Measurements from ENCODE around the gene NDUFA8. TPM values are rescaled to one million over a fixed set of nuclear protein-coding genes. Genes with fewer than 3 reads are reported as not detected.

Gene NDUFA8
- total and polyA plus RNA-seq, 9 of the 15 experiments (the other 6 are each of a cell fraction or from before 2014, with no cell fraction given): 105 to 212 (median 133) TPM

DNA sequence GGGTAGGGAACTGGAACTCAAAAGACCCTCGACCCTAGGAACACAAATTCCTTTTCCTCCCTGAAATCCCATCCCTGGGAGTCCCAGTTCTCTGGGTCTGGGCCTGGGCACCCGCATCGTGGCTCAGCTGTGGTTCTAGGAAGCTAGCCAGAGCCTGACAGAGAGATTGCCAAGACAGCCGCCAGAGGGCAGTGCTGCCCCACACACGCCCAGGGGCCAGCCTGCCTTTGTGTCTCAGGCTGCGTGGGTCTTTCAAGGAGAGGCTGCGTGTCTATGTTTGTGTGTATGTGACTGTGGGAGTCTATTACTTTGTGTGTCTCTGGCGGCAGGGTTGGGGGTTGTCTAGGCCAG is 34.4 kb downstream of the NDUFA8 start:
- POLR2A ChIA-PET: interaction anchor here (0.6 to 1.6 kb wide), 10 partner anchors 11 to 1361 kb away, joined by 3 to 6 read pairs (median 4); no protein-coding TSS in a partner anchor
- no peak overlapping the region for H3K9ac ChIP-seq (ENCODE audit: insufficient read depth in 1 of 2, low read depth in 2 of 2, low read length in 2 of 2)
- DNase-seq (ENCODE audit: extremely low read depth in 1 of 4, low spot score in 3 of 4): peak; percentile 87 to 88 (median 88)
- peak; percentile 91 for ATAC-seq
- BruUV-seq (replicated peaks): no TSS peak
- peaks cover 15% of the 10 kb centered on the region for H4K20me1 ChIP-seq (replicated peaks; ENCODE audit: control insufficient read depth, insufficient read depth, low read length)
- H3K27me3 ChIP-seq (ENCODE audit: control insufficient read depth in 2 of 2, insufficient read depth in 2 of 2, low read length in 2 of 2): peaks cover 0 to 18% of the 10 kb centered on the region in 2 experiments; a peak in 3 of 5 replicates
- H3K9me1 ChIP-seq (ENCODE audit: control insufficient read depth, insufficient read depth, low read length): no peaks in the 10 kb centered on the region
- 2% methylated on average over 8 of the region's 8 CpGs for WGBS (ENCODE audit: insufficient coverage, low coverage, missing lambda C conversion rate)
- in situ Hi-C loops (cut with MboI): loop anchor here (10.0 kb wide), 1 partner anchor 690 kb away; no protein-coding TSS in a partner anchor
- peaks cover 0 to 30% of the 10 kb centered on the region in 2 experiments; a peak in 3 of 5 replicates for H3K4me1 ChIP-seq (replicated peaks in 1 of 2; ENCODE audit: control insufficient read depth in 2 of 2, insufficient read depth in 2 of 2, low read length in 2 of 2)
- peak; percentile 92 for FAIRE-seq
- no peak overlapping the region for H3K4me3 ChIP-seq
- intact Hi-C loops (cut with micrococcal nuclease): loop anchor here (1.0 to 2.0 kb wide), 3 partner anchors 225 to 686 kb away; no protein-coding TSS in a partner anchor
- H3K36me3 ChIP-seq (ENCODE audit: control insufficient read depth, insufficient read depth, low read length): no peaks in the 10 kb centered on the region
- no peak overlapping the region for H3K4me2 ChIP-seq (ENCODE audit: insufficient read depth, low read length)
- no peak overlapping the region for H3K27ac ChIP-seq (ENCODE audit: extremely low read depth, low read depth, low read length)
- H3K79me2 ChIP-seq (ENCODE audit: control insufficient read depth, insufficient read depth, low read length): no peaks in the 10 kb centered on the region
- no peak overlapping the region for H2AFZ ChIP-seq (ENCODE audit: low read depth, low read length)
- CTCF ChIA-PET (ENCODE audit: low intra/inter-chr PET ratio): interaction anchor here (0.7 to 3.8 kb wide), 6 partner anchors 26 to 1930 kb away, joined by 3 to 88 read pairs (median 8); no protein-coding TSS in a partner anchor
- no peaks in the 10 kb centered on the region for H3K9me3 ChIP-seq (replicated peaks; ENCODE audit: control insufficient read depth, insufficient read depth, low read depth, low read length)
- TF ChIP-seq ZNF507 (tag; conservative IDR thresholded peaks at IDR 0.05): no peak
- TF ChIP-seq ZNF224 (CRISPR knock-in tag; IDR thresholded peaks at IDR 0.05): no peak
- no peak for TF ChIP-seq MTF1 (CRISPR knock-in tag; IDR thresholded peaks at IDR 0.05; ENCODE audit: borderline replicate concordance)
- TF ChIP-seq CBFA2T2 (conservative IDR thresholded peaks at IDR 0.05): no peak
- TF ChIP-seq TAF15 (IDR thresholded peaks at IDR 0.05; ENCODE audit: low read depth, low read length): no peak
- TF ChIP-seq, protein P1, sequence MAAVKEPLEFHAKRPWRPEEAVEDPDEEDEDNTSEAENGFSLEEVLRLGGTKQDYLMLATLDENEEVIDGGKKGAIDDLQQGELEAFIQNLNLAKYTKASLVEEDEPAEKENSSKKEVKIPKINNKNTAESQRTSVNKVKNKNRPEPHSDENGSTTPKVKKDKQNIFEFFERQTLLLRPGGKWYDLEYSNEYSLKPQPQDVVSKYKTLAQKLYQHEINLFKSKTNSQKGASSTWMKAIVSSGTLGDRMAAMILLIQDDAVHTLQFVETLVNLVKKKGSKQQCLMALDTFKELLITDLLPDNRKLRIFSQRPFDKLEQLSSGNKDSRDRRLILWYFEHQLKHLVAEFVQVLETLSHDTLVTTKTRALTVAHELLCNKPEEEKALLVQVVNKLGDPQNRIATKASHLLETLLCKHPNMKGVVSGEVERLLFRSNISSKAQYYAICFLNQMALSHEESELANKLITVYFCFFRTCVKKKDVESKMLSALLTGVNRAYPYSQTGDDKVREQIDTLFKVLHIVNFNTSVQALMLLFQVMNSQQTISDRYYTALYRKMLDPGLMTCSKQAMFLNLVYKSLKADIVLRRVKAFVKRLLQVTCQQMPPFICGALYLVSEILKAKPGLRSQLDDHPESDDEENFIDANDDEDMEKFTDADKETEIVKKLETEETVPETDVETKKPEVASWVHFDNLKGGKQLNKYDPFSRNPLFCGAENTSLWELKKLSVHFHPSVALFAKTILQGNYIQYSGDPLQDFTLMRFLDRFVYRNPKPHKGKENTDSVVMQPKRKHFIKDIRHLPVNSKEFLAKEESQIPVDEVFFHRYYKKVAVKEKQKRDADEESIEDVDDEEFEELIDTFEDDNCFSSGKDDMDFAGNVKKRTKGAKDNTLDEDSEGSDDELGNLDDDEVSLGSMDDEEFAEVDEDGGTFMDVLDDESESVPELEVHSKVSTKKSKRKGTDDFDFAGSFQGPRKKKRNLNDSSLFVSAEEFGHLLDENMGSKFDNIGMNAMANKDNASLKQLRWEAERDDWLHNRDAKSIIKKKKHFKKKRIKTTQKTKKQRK (IDR thresholded peaks at IDR 0.05; ENCODE audit: borderline replicate concordance, low read depth, low read length): no peak
- TF ChIP-seq, protein P2, sequence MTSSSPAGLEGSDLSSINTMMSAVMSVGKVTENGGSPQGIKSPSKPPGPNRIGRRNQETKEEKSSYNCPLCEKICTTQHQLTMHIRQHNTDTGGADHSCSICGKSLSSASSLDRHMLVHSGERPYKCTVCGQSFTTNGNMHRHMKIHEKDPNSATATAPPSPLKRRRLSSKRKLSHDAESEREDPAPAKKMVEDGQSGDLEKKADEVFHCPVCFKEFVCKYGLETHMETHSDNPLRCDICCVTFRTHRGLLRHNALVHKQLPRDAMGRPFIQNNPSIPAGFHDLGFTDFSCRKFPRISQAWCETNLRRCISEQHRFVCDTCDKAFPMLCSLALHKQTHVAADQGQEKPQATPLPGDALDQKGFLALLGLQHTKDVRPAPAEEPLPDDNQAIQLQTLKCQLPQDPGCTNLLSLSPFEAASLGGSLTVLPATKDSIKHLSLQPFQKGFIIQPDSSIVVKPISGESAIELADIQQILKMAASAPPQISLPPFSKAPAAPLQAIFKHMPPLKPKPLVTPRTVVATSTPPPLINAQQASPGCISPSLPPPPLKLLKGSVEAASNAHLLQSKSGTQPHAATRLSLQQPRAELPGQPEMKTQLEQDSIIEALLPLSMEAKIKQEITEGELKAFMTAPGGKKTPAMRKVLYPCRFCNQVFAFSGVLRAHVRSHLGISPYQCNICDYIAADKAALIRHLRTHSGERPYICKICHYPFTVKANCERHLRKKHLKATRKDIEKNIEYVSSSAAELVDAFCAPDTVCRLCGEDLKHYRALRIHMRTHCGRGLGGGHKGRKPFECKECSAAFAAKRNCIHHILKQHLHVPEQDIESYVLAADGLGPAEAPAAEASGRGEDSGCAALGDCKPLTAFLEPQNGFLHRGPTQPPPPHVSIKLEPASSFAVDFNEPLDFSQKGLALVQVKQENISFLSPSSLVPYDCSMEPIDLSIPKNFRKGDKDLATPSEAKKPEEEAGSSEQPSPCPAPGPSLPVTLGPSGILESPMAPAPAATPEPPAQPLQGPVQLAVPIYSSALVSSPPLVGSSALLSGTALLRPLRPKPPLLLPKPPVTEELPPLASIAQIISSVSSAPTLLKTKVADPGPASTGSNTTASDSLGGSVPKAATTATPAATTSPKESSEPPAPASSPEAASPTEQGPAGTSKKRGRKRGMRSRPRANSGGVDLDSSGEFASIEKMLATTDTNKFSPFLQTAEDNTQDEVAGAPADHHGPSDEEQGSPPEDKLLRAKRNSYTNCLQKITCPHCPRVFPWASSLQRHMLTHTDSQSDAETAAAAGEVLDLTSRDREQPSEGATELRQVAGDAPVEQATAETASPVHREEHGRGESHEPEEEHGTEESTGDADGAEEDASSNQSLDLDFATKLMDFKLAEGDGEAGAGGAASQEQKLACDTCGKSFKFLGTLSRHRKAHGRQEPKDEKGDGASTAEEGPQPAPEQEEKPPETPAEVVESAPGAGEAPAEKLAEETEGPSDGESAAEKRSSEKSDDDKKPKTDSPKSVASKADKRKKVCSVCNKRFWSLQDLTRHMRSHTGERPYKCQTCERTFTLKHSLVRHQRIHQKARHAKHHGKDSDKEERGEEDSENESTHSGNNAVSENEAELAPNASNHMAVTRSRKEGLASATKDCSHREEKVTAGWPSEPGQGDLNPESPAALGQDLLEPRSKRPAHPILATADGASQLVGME (CRISPR knock-in tag; IDR thresholded peaks at IDR 0.05): no peak
- TF ChIP-seq, protein P3, sequence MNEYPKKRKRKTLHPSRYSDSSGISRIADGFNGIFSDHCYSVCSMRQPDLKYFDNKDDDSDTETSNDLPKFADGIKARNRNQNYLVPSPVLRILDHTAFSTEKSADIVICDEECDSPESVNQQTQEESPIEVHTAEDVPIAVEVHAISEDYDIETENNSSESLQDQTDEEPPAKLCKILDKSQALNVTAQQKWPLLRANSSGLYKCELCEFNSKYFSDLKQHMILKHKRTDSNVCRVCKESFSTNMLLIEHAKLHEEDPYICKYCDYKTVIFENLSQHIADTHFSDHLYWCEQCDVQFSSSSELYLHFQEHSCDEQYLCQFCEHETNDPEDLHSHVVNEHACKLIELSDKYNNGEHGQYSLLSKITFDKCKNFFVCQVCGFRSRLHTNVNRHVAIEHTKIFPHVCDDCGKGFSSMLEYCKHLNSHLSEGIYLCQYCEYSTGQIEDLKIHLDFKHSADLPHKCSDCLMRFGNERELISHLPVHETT (CRISPR knock-in tag; conservative IDR thresholded peaks at IDR 0.05 in 1 of 2, IDR thresholded peaks at IDR 0.05 in 1 of 2): no peak
- peak; percentile 98 for TF ChIP-seq STAG1 (CRISPR knock-in tag; IDR thresholded peaks at IDR 0.05; ENCODE audit: borderline replicate concordance)
- TF ChIP-seq SIX5 (IDR thresholded peaks at IDR 0.05; ENCODE audit: borderline replicate concordance in 1 of 2, insufficient read depth in 1 of 2, low read depth in 1 of 2, low read length in 2 of 2): no peak

All from K562 (cell line).